Endothelial cell of umbilical vein (primary cell): ENCODE data around the gene SLC44A3. TPM values are rescaled to one million over a fixed set of nuclear protein-coding genes. Genes with fewer than 3 reads are reported as not detected.

Experiments
- BruUV-seq: library from RNA; stranded (reverse); fragments of 400-500 nt; replicated peaks from 2 replicates; lab custom pipeline; 2021; lab: Mats Ljungman, UMichigan
- CTCF ChIA-PET: fragments of 300-600, 350-600 bp; sonication (Branson Sonifier 250); formaldehyde crosslinking; loops from one replicate; lab custom pipeline; 2021; ENCODE audit warnings: antibody characterized with exemption, inconsistent platforms; lab: Charles Lee
- POLR2A ChIA-PET: fragments of 300-600, 350-600 bp; sonication (Branson Sonifier 250); formaldehyde crosslinking; loops from one replicate; lab custom pipeline; 2021; ENCODE audit warnings: antibody characterized with exemption, inconsistent platforms; lab: Charles Lee
- DNase-seq: peaks from one replicate; pipeline ENCODE4 v3.0.0-alpha.2; 2011; ENCODE audit warnings: low read depth, low spot score
- FAIRE-seq: peaks from 2 replicates; lab custom pipeline; 2011; peaks lifted over from hg19 to GRCh38; lab: Jason Lieb, UNC
- H2AFZ ChIP-seq: 2 replicates; pipeline ENCODE4 v1.6.0; 2012; ENCODE audit warnings: low read depth, low read length, control low read depth, inconsistent platforms
- H3K27ac ChIP-seq: 2 replicates; pipeline ENCODE4 v1.5.1; 2011; ENCODE audit warnings: low read depth, mild to moderate bottlenecking, control low read depth, low read length, moderate library complexity; ENCODE audit not compliant: insufficient read depth
- H3K27me3 ChIP-seq, 2 experiments: 2 replicates each; pipeline versions ENCODE4 v1.6.0 to v1.6.1; 2011; ENCODE audit warnings: low read length in 2 of 2, mixed read lengths in 1 of 2; ENCODE audit not compliant: control insufficient read depth in 2 of 2, insufficient read depth in 2 of 2
- H3K36me3 ChIP-seq, 2 experiments: 2 replicates in 1 of 2; 3 replicates in 1 of 2; pipeline ENCODE4 v1.5.1; 2011; ENCODE audit warnings: low read length in 2 of 2, mild to moderate bottlenecking in 1 of 2, moderate library complexity in 1 of 2; ENCODE audit not compliant: control insufficient read depth in 2 of 2, insufficient read depth in 2 of 2; ENCODE audit errors: extremely low read depth in 1 of 2
- H3K4me1 ChIP-seq: 3 replicates; pipeline ENCODE4 v1.5.1; 2011; ENCODE audit warnings: mild to moderate bottlenecking, low read length; ENCODE audit not compliant: control insufficient read depth, insufficient read depth; ENCODE audit errors: extremely low read depth
- H3K4me2 ChIP-seq: 2 replicates; pipeline ENCODE4 v1.6.1; 2011; ENCODE audit warnings: low read length, control low read depth, mixed read lengths; ENCODE audit not compliant: insufficient read depth
- H3K4me3 ChIP-seq, 3 experiments: fragments of 200-600 bp in 1 of 3; sonication (generic), shearing (Covaris generic) in 1 of 3; replicated peaks in 1 of 3; 2 replicates each; pipeline ENCODE4 v1.5.1; 2011 to 2016; ENCODE audit warnings: control low read depth in 3 of 3, low read length in 3 of 3, mild to moderate bottlenecking in 2 of 3, inconsistent platforms in 1 of 3, low read depth in 1 of 3, moderate library complexity in 1 of 3; ENCODE audit not compliant: insufficient read depth in 1 of 3
- H3K79me2 ChIP-seq: 2 replicates; pipeline ENCODE4 v1.6.0; 2012; ENCODE audit warnings: low read length, inconsistent platforms; ENCODE audit not compliant: control insufficient read depth, insufficient read depth
- H3K9ac ChIP-seq: replicated peaks from 2 replicates; pipeline ENCODE3; 2011; ENCODE audit warnings: low read length, control low read depth; ENCODE audit not compliant: insufficient read depth; ENCODE audit errors: extremely low read depth
- H3K9me1 ChIP-seq: replicated peaks from 3 replicates; pipeline ENCODE4 v1.6.0; 2011; ENCODE audit warnings: mild to moderate bottlenecking, low read length; ENCODE audit not compliant: control insufficient read depth, insufficient read depth; ENCODE audit errors: extremely low read depth
- H3K9me3 ChIP-seq: replicated peaks from 2 replicates; pipeline ENCODE4 v1.5.1; 2012; ENCODE audit warnings: low read length, inconsistent platforms; ENCODE audit not compliant: control insufficient read depth, insufficient read depth
- H4K20me1 ChIP-seq: replicated peaks from 2 replicates; pipeline ENCODE3; 2011; ENCODE audit warnings: mild to moderate bottlenecking, low read length; ENCODE audit not compliant: control insufficient read depth, insufficient read depth; ENCODE audit errors: extremely low read depth
- CTCF ChIP-seq, 2 donors: IDR thresholded peaks; 1 replicate in 1 of 2; 2 replicates in 1 of 2; pipeline ENCODE4 v1.5.1; 2011; ENCODE audit warnings: low read length in 2 of 2, mild to moderate bottlenecking in 2 of 2, moderate library complexity in 2 of 2, control low read depth in 1 of 2, inconsistent platforms in 1 of 2, low read depth in 1 of 2; ENCODE audit not compliant: insufficient read depth in 1 of 2; ENCODE audit errors: extremely low read depth in 1 of 2
- EZH2 ChIP-seq: IDR thresholded peaks from 2 replicates; pipeline ENCODE4 v1.6.1; 2012; ENCODE audit warnings: borderline replicate concordance, low read depth, mild to moderate bottlenecking, moderate library complexity, low read length, inconsistent platforms; ENCODE audit not compliant: severe bottlenecking
- FOS ChIP-seq: IDR thresholded peaks from 2 replicates; pipeline ENCODE4 v1.6.1; 2011; ENCODE audit warnings: mild to moderate bottlenecking, low read length, moderate library complexity, borderline replicate concordance; ENCODE audit not compliant: insufficient read depth
- GATA2 ChIP-seq: IDR thresholded peaks from 2 replicates; pipeline ENCODE4 v1.7.0; 2011; ENCODE audit warnings: low read depth, mild to moderate bottlenecking, moderate library complexity, mixed read lengths, low read length; ENCODE audit not compliant: insufficient read length, insufficient read depth
- JUN ChIP-seq: IDR thresholded peaks from 2 replicates; pipeline ENCODE4 v1.6.1; 2011; ENCODE audit warnings: borderline replicate concordance, low read depth; ENCODE audit not compliant: insufficient read length, insufficient read depth
- MAX ChIP-seq: IDR thresholded peaks from 2 replicates; pipeline ENCODE4 v1.6.1; 2011; ENCODE audit not compliant: insufficient read depth, insufficient read length
- MYC ChIP-seq: IDR thresholded peaks from one replicate; pipeline ENCODE4 v1.6.1; 2011; ENCODE audit warnings: mild to moderate bottlenecking, low read depth, low read length
- POLR2A ChIP-seq: IDR thresholded peaks from 2 replicates; pipeline ENCODE4 v1.6.1; 2012; ENCODE audit warnings: low read depth, mild to moderate bottlenecking, control low read depth, low read length
- POLR2AphosphoS5 ChIP-seq: IDR thresholded peaks from 2 replicates; pipeline ENCODE4 v1.6.1; 2012; ENCODE audit warnings: low read depth, mild to moderate bottlenecking, control low read depth, low read length, moderate library complexity; ENCODE audit not compliant: insufficient read depth
- dilution Hi-C: fragments of 300-500 bp; cut with MboI; formaldehyde crosslinking; loops from one replicate; pipeline ENCODE4 v1.15.0; 2019; ENCODE audit warnings: low sequenced_read_pairs; ENCODE audit not compliant: extremely low pct_ligation_motif_present
- intact Hi-C: fragments of 100-400 bp; cut with micrococcal nuclease; formaldehyde crosslinking; loops from one replicate; pipeline ENCODE4 v1.10.0; 2022
- polyA plus RNA-seq, 4 experiments: library from polyadenylated mRNA; depleted of rRNA in 3 of 4; stranded (reverse) in 3 of 4; unstranded in 1 of 4; fragments of >200 nt; gene quantifications; 2 replicates each; pipeline versions ENCODE4 v1.2.1 to v1.2.3, GENCODE V29; 2011 to 2012; ENCODE audit warnings: missing spikeins in 1 of 4
- total RNA-seq: library from RNA; stranded (reverse); gene quantifications from 2 replicates; pipeline ENCODE4 v1.2.3, GENCODE V29; 2021

Gene SLC44A3
- total and polyA plus RNA-seq, 2 donors (not counting 3 experiments of a cell fraction or from before 2014, with no cell fraction given), result 0.29 to 0.42 TPM

GRCh38 chr1:94874423-94874822, 54.3 kb downstream of the SLC44A3 start:
- Histone ChIP-seq H3K9ac (no peak overlapping the region), H3K27ac (no peak overlapping the region), H3K79me2 (no peaks in the 10 kb centered on the region), H3K9me1 (no peaks in the 10 kb centered on the region), H3K9me3 (no peaks in the 10 kb centered on the region), H3K27me3 (no peaks in the 10 kb centered on the region), H3K4me2 (no peak overlapping the region), H3K4me1 (peaks cover 29% of the 10 kb centered on the region), H2AFZ (no peak overlapping the region), H4K20me1 (no peaks in the 10 kb centered on the region), H3K36me3 (no peaks in the 10 kb centered on the region), H3K4me3 (no peak overlapping the region)
- dilution Hi-C loops (no loop called here), intact Hi-C loops (no loop called here)
- POLR2A ChIA-PET, result no interaction called here
- FAIRE-seq (no peak), DNase-seq (no peak)
- TF ChIP-seq JUN, result no peak
- TF ChIP-seq EZH2, result no peak
- no peak for TF ChIP-seq FOS
- no peak for TF ChIP-seq MAX
- no peak for TF ChIP-seq POLR2A
- TF ChIP-seq GATA2, result no peak
- no peak for TF ChIP-seq MYC
- TF ChIP-seq CTCF (IDR thresholded peaks at IDR 0.05; ENCODE audit: extremely low read depth in 1 of 2, insufficient read depth in 1 of 2, low read depth in 1 of 2, low read length in 2 of 2), result no peak
- no peak for TF ChIP-seq POLR2AphosphoS5
- BruUV-seq, result no TSS peak
- CTCF ChIA-PET, result interaction anchor here (0.6 to 5.2 kb wide), 5 partner anchors 10 to 174 kb away, joined by 3 to 39 read pairs (median 16); no protein-coding TSS in a partner anchor
